ENCODE data around the gene EPHA3.

- TF ChIP-seq CTCF (IDR thresholded peaks at IDR 0.05) (no peak), POLR2AphosphoS5 (IDR thresholded peaks at IDR 0.05) (no peak)
These were observed 46.2 kb upstream of the EPHA3 start for GRCh38 chr3:89061259-89061658.
